Endodermal cell (in vitro differentiated cells): ENCODE results near the gene TMEM147. TPM values are rescaled to one million over a fixed set of nuclear protein-coding genes. Genes with fewer than 3 reads are reported as not detected.

Experiments used
- DNase-seq: peaks from one replicate; pipeline ENCODE4 v3.0.0-alpha.2; 2017
- H3K27ac ChIP-seq: 2 replicates; pipeline ENCODE4 v1.5.1; 2013; ENCODE audit warnings: mild to moderate bottlenecking, low read depth, low read length, moderate library complexity
- H3K27me3 ChIP-seq: 2 replicates; pipeline ENCODE4 v1.6.1; 2013; ENCODE audit warnings: mild to moderate bottlenecking, low read length, moderate library complexity; ENCODE audit not compliant: insufficient read depth, control insufficient read depth, poor library complexity, severe bottlenecking
- H3K36me3 ChIP-seq: 2 replicates; pipeline ENCODE4 v1.7.0; 2013; ENCODE audit warnings: mild to moderate bottlenecking, low read length, moderate library complexity; ENCODE audit not compliant: control insufficient read depth, insufficient read depth
- H3K4me1 ChIP-seq: one replicate; pipeline ENCODE4 v1.7.0; 2013; ENCODE audit warnings: low read length; ENCODE audit not compliant: control insufficient read depth, insufficient read depth
- H3K4me3 ChIP-seq: 2 replicates; pipeline ENCODE4 v1.5.1; 2013; ENCODE audit warnings: mild to moderate bottlenecking, low read length, moderate library complexity
- H3K9ac ChIP-seq: 2 replicates; pipeline ENCODE4 v1.6.1; 2013; ENCODE audit warnings: mild to moderate bottlenecking, low read length, moderate library complexity; ENCODE audit not compliant: poor library complexity, severe bottlenecking; ENCODE audit errors: extremely low read depth
- H3K9me3 ChIP-seq: 2 replicates; pipeline ENCODE4 v1.6.1; 2013; ENCODE audit warnings: mild to moderate bottlenecking, low read length, moderate library complexity; ENCODE audit not compliant: control insufficient read depth
- H3K27ac Mint-ChIP-seq: 2 replicates; pipeline ENCODE4 v1.8.0; 2020; ENCODE audit warnings: mixed read lengths
- H3K27me3 Mint-ChIP-seq: 2 replicates; pipeline ENCODE4 v1.8.0; 2021; ENCODE audit warnings: mild to moderate bottlenecking, mixed read lengths; ENCODE audit not compliant: insufficient read depth
- H3K36me3 Mint-ChIP-seq: 2 replicates; pipeline ENCODE4 v1.8.0; 2020; ENCODE audit warnings: low read depth, mixed read lengths
- H3K4me1 Mint-ChIP-seq: 2 replicates; pipeline ENCODE4 v1.8.0; 2020; ENCODE audit warnings: mixed read lengths
- H3K4me3 Mint-ChIP-seq: 2 replicates; pipeline ENCODE4 v1.8.0; 2020; ENCODE audit warnings: mild to moderate bottlenecking, moderate library complexity, mixed read lengths
- H3K9me3 Mint-ChIP-seq: 2 replicates; pipeline ENCODE4 v1.8.0; 2020; ENCODE audit warnings: mild to moderate bottlenecking, mixed read lengths
- CTCF ChIP-seq: fragments of 200-600 bp; sonication (generic); conservative IDR thresholded peaks from 2 replicates; pipeline ENCODE4 v1.5.0; 2021; ENCODE audit warnings: antibody characterized with exemption, mild to moderate bottlenecking
- WGBS, 2 experiments: methylation state at CpG; one replicate each; pipeline versions ENCODE4 v1.1.5 to v1.1.7; 2013; ENCODE audit warnings: missing lambda C conversion rate in 2 of 2, mixed read lengths in 1 of 2; ENCODE audit not compliant: insufficient coverage in 1 of 2, insufficient read length in 1 of 2; 5-methylcytosine and 5-hydroxymethylcytosine counted together
- total RNA-seq, 2 donors: library from RNA; stranded (reverse); fragmentation: NEBNext Ultra II Directional in 1 of 2; extraction: Animal tissue kit (Norgen Biotek cat#: 25700) in 1 of 2; gene quantifications; 2 replicates in 1 of 2; 3 replicates in 1 of 2; pipeline ENCODE4 v1.2.1, GENCODE V29; 2021

The TMEM147 gene
- total RNA-seq, 2 donors from 2014 or later, result 109 to 119 TPM

GRCh38 chr19:35517342-35517741, 28.1 kb upstream of the TMEM147 start:
- Histone ChIP-seq H3K9ac (no peak overlapping the region), H3K4me3 (no peak overlapping the region), H3K4me1 (peaks cover 4% of the 10 kb centered on the region), H3K27me3 (no peaks in the 10 kb centered on the region), H3K27ac (no peak overlapping the region), H3K36me3 (no peaks in the 10 kb centered on the region), H3K9me3 (no peaks in the 10 kb centered on the region)
- 67 to 89% methylated on average over 1 to 2 of the region's 2 CpGs for WGBS, 2 experiments
- Mint-ChIP-seq H3K4me3 (no peak overlapping the region), H3K9me3 (no peaks in the 10 kb centered on the region), H3K27me3 (no peaks in the 10 kb centered on the region), H3K4me1 (peaks cover 10% of the 10 kb centered on the region), H3K36me3 (no peaks in the 10 kb centered on the region), H3K27ac (peak overlapping the region; percentile 56)
- peak; percentile 62 for DNase-seq
- no peak for TF ChIP-seq CTCF

- no peaks in the 10 kb centered on the region for H3K27me3 ChIP-seq
- Mint-ChIP-seq H3K27ac (no peak overlapping the region), H3K4me1 (peaks cover 10% of the 10 kb centered on the region), H3K27me3 (no peaks in the 10 kb centered on the region), H3K36me3 (no peaks in the 10 kb centered on the region), H3K4me3 (no peak overlapping the region), H3K9me3 (no peaks in the 10 kb centered on the region)
- TF ChIP-seq CTCF, result no peak
- peaks cover 4% of the 10 kb centered on the region for H3K4me1 ChIP-seq
- 93 to 94% methylated on average over 5 to 6 of the region's 6 CpGs for WGBS, 2 experiments
- no peak overlapping the region for H3K27ac ChIP-seq
- DNase-seq, result no peak
- H3K4me3 ChIP-seq, result no peak overlapping the region
- no peaks in the 10 kb centered on the region for H3K9me3 ChIP-seq
- no peak overlapping the region for H3K9ac ChIP-seq
- no peaks in the 10 kb centered on the region for H3K36me3 ChIP-seq
Observed at GRCh38 chr19:35518313-35518712, 27.1 kb upstream of the TMEM147 start.

- Histone ChIP-seq H3K4me3 (no peak overlapping the region), H3K4me1 (peaks cover under 1% of the 10 kb centered on the region), H3K9me3 (no peaks in the 10 kb centered on the region), H3K27me3 (no peaks in the 10 kb centered on the region), H3K9ac (no peak overlapping the region), H3K27ac (no peak overlapping the region), H3K36me3 (no peaks in the 10 kb centered on the region)
- DNase-seq, result no peak
- Mint-ChIP-seq H3K9me3 (no peaks in the 10 kb centered on the region), H3K36me3 (no peaks in the 10 kb centered on the region), H3K4me1 (peaks cover 4% of the 10 kb centered on the region), H3K4me3 (no peak overlapping the region), H3K27me3 (peaks cover under 1% of the 10 kb centered on the region), H3K27ac (no peak overlapping the region)
- no peak for TF ChIP-seq CTCF
- 85 to 92% methylated on average over 4 to 7 of the region's 7 CpGs for WGBS, 2 experiments
Observed at GRCh38 chr19:35519291-35519690, 26.1 kb upstream of the TMEM147 start.
